GM08714 (cell line): Measurements from ENCODE around the gene ETV3.

Source experiments
- H3K4me3 ChIP-seq: fragments of 200-500 bp; sonication (Bioruptor generic); 2 replicates; pipeline ENCODE4 v1.5.1; 2014; ENCODE audit warnings: mild to moderate bottlenecking, low read length, inconsistent platforms
- ZNF274 ChIP-seq: IDR thresholded peaks from 2 replicates; pipeline ENCODE4 v1.6.1; 2012; ENCODE audit warnings: mild to moderate bottlenecking, low read depth, low read length

Gene ETV3

GRCh38 chr1:157089789-157090188 is 48.4 kb downstream of the ETV3 start:
- no peak overlapping the region for H3K4me3 ChIP-seq
- no peak for TF ChIP-seq ZNF274

- no peak overlapping the region for H3K4me3 ChIP-seq
- no peak for TF ChIP-seq ZNF274
Observed at GRCh38 chr1:157088607-157089006, 49.6 kb downstream of the ETV3 start.

- TF ChIP-seq ZNF274 = no peak
- no peak overlapping the region for H3K4me3 ChIP-seq
Observed at GRCh38 chr1:157087030-157087429, 51.2 kb downstream of the ETV3 start.

GRCh38 chr1:157086299-157086698 is 51.9 kb downstream of the ETV3 start:
- no peak overlapping the region for H3K4me3 ChIP-seq
- TF ChIP-seq ZNF274 = no peak

- no peak overlapping the region for H3K4me3 ChIP-seq
- no peak for TF ChIP-seq ZNF274
Observed at GRCh38 chr1:157085421-157085820, 52.8 kb downstream of the ETV3 start.

- no peak overlapping the region for H3K4me3 ChIP-seq
- TF ChIP-seq ZNF274 = no peak
Observed at GRCh38 chr1:157084720-157085119, 53.5 kb downstream of the ETV3 start.

GRCh38 chr1:157081707-157082106 is 56.5 kb downstream of the ETV3 start:
- H3K4me3 ChIP-seq = no peak overlapping the region
- no peak for TF ChIP-seq ZNF274

- no peak for TF ChIP-seq ZNF274
- H3K4me3 ChIP-seq = no peak overlapping the region
Observed at GRCh38 chr1:157080714-157081113, 57.5 kb downstream of the ETV3 start.

GRCh38 chr1:157077394-157077793 is 60.8 kb downstream of the ETV3 start:
- no peak for TF ChIP-seq ZNF274
- H3K4me3 ChIP-seq = no peak overlapping the region

GRCh38 chr1:157073944-157074685 is 64.1 kb downstream of the ETV3 start:
- H3K4me3 ChIP-seq = no peak overlapping the region
- no peak for TF ChIP-seq ZNF274
